ENCODE data around the gene ATE1.
A peak's percentile ranks its signal among the peaks of the same experiment; 100 is the strongest.
"Not testable (repeated sequence)": the region's sequence is repeated elsewhere in the genome, so short reads cannot be mapped to it uniquely, and the experiment has no call there.

ATE1 gene

DNA sequence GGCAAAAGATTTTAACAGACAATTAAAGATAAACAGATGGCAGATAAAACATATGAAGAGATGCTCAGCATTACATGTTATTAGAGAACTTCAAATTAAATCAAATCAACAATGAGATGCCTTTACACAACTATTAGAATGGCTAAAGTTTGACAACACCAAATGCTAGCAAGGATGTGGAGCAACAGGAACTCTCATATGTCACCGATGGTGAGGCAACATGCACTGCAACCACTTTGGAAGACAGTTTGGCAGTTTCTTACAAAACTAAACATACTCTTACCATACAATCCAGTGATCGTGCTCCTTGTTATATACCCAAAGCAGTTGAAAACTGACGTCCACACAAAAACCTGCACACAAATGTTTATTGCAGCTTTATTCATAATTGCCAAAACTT lies 13.7 kb upstream of the ATE1 start:
- H3K4me2 ChIP-seq: peak overlapping the region in 8 of 11 experiments; percentile 11 to 85 (median 65); a peak in 12 of 22 replicates
- TF ChIP-seq Cebpa-rat (IDR thresholded peaks at IDR 0.05): no peak; a peak in 1 of 22 replicates
- peak overlapping the region in 1 of 10 experiments; percentile 17; a peak in 2 of 20 replicates for H3K4me3 ChIP-seq
- no peaks in the 10 kb centered on the region for H3K27me3 ChIP-seq
- peaks cover 14 to 40% (median 31%) of the 10 kb centered on the region in 10 experiments for H3K4me1 ChIP-seq
- H4K20me1 ChIP-seq: no peaks in the 10 kb centered on the region
- peaks cover 0 to 10% (median 0%) of the 10 kb centered on the region in 11 experiments; a peak in 3 of 22 replicates for H3K36me3 ChIP-seq
- H3K27ac ChIP-seq: peak overlapping the region in 9 of 11 experiments; percentile 50 to 86 (median 79); a peak in 17 of 22 replicates
- peak overlapping the region in 2 of 11 experiments; percentile 50 to 67; a peak in 2 of 22 replicates for H3K9ac ChIP-seq
- peaks cover 0 to 33% (median 23%) of the 10 kb centered on the region in 11 experiments; a peak in 15 of 22 replicates for H3K9me3 ChIP-seq (replicated peaks in 1 of 11)

DNA sequence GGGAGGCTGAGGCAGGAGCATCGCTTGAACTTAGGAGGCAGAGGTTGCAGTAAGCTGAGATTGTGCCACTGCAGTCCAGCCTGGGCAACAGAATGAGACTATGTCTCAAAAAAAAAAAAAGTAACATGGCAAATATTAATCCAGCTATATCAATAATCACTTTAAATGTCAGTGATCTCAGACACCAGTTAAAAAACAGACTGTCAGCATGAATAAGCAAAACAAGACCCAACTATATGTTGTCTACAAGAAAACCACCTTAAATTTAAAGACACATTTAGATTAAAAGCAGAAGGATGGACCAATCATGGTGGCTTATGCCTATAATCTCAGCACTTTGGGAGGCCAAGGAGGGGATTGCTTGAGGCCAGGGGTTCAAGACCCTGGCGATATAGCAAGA lies 8.5 kb upstream of the ATE1 start:
- no peaks in the 10 kb centered on the region for H3K27me3 ChIP-seq
- no peaks in the 10 kb centered on the region for H4K20me1 ChIP-seq
- H3K4me2 ChIP-seq: 0 out of 22 replicates have a peak overlapping the region, but pooled peaks of 1 of the 11 experiments have one; percentile 43
- peaks cover 0 to 24% (median 0%) of the 10 kb centered on the region in 11 experiments; a peak in 5 of 22 replicates for H3K36me3 ChIP-seq
- H3K9me3 ChIP-seq (replicated peaks in 1 of 11): peaks cover 0 to 21% (median 15%) of the 10 kb centered on the region in 11 experiments; a peak in 15 of 22 replicates
- no peak for TF ChIP-seq Cebpa-rat (IDR thresholded peaks at IDR 0.05)
- H3K9ac ChIP-seq: no peak overlapping the region
- H3K4me3 ChIP-seq: no peak overlapping the region
- H3K27ac ChIP-seq: peak overlapping the region in 1 of 11 experiments; percentile 7; a peak in 1 of 22 replicates
- H3K4me1 ChIP-seq: peaks cover 5 to 20% (median 13%) of the 10 kb centered on the region in 10 experiments; a peak in 17 of 20 replicates

DNA sequence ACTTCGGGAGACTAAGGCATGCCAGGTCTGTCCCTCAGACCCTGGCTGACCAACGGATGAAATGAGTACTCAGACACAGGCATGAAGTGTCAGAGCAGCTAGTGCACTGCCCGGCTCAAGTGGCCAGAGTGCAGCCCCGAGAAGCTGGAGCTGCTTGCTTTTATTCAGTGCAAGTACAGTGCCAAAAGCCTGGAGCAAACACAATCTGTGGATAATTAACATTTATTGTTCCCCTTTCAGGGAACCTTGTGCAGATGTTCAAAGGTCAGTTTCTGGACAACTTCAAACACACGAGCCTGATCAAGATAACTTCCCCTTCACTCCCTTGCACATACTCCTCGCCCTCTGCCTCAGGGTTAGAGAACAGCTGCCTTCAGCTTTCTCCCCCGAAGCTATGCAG lies 7.9 kb upstream of the ATE1 start:
- H3K4me2 ChIP-seq: peak overlapping the region in 5 of 11 experiments; percentile 21 to 57 (median 25); a peak in 9 of 22 replicates
- no peaks in the 10 kb centered on the region for H3K27me3 ChIP-seq
- peaks cover 0 to 18% (median 0%) of the 10 kb centered on the region in 11 experiments; a peak in 4 of 22 replicates for H3K36me3 ChIP-seq
- no peak for TF ChIP-seq Cebpa-rat (IDR thresholded peaks at IDR 0.05)
- no peaks in the 10 kb centered on the region for H4K20me1 ChIP-seq
- peaks cover 7 to 25% (median 14%) of the 10 kb centered on the region in 10 experiments; a peak in 16 of 20 replicates for H3K4me1 ChIP-seq
- H3K9me3 ChIP-seq (replicated peaks in 1 of 11): peaks cover 0 to 15% (median 9%) of the 10 kb centered on the region in 11 experiments; a peak in 14 of 22 replicates
- peak overlapping the region in 2 of 11 experiments; percentile 2 to 7; a peak in 2 of 22 replicates for H3K27ac ChIP-seq
- H3K4me3 ChIP-seq: no peak overlapping the region
- H3K9ac ChIP-seq: no peak overlapping the region

DNA sequence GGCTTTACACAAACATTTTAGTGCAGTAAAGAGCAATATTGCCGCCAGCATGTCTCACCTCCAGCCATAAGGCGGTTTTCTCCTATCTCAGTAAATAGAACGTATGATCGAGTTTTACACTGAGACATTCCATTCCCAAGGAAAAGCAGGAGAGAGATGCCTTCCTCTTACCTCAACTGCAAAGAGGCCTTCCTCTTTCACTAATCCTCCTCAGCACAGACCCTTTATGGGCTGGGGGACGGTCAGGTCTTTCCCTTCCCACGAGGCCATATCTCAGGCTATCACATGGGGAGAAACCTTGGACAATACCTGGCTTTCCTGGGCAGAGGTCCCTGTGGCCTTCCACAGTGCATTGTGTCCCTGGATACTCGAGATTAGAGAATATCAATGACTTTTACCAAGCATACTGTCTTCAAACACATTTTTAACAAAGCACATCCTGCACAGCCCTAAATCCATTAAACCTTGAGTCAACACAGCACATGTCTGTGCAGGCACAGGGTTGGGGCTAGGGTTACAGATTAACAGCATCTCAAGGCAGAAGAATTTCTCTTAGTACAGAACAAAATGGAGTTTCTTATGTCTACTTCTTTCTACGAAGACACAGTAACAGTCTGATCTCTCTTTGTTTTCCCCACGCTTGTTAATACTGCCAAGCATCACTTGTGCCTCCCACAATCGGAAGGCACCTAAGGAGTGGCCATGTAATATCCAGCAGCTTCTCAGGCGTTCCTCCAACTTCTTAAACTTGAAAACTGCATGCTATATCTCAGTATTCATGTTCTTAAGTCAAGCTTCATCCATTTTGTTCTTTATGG lies 2.6 kb upstream of the ATE1 start:
- Histone ChIP-seq H3K4me2 (peak overlapping the region in 9 of 11 experiments; percentile 80 to 91 (median 87); a peak in 17 of 22 replicates), H3K36me3 (peaks cover 0 to 13% (median 0%) of the 10 kb centered on the region in 11 experiments; a peak in 4 of 22 replicates), H3K4me1 (peaks cover 28 to 46% (median 36%) of the 10 kb centered on the region in 10 experiments), H3K27ac (peak overlapping the region in 2 of 11 experiments; percentile 10 to 16; a peak in 2 of 22 replicates)
- not testable (repeated sequence) for H3K9me3 ChIP-seq (replicated peaks in 1 of 11); H3K4me3 ChIP-seq; H3K27me3 ChIP-seq; H4K20me1 ChIP-seq; H3K9ac ChIP-seq

DNA sequence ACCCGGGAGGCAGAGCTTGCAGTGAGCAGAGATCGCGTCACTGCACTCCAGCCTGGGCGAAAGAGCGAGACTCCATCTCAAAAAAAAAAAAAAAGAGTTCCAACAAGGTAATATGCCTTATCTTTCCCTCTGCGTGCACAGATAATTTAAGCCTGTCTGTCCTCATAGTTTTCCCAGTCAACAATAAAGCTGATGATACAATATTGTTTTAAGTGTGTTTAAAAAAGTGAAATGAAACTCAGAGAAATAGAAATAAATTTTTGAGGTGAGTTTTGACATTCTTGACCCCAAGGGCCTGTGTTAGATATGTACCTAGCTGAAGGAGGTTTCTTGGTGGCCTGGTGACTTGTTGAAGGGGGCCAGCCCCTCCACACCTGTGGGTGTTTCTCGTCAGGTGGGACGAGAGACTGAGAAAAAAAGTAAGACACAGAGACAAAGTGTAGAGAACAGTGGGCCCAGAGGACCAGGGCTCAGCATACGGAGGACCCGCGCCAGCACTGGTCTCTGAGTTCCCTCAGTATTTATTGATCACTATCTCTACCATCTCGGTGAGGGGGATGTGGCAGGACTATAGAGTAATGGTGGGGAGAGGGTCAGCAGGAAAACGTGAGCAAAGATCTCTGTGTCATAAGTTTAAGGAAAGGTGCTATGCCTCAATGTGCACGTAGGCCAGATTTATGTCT lies 1.9 kb upstream of the ATE1 start:
- H4K20me1 ChIP-seq: peaks cover 0 to 13% (median 0%) of the 10 kb centered on the region in 11 experiments; a peak in 2 of 22 replicates
- H3K4me1 ChIP-seq: peaks cover 28 to 46% (median 35%) of the 10 kb centered on the region in 10 experiments
- peak overlapping the region in 3 of 11 experiments; percentile 24 to 99 (median 96); a peak in 4 of 22 replicates for H3K9ac ChIP-seq
- H3K27ac ChIP-seq: peak overlapping the region in 4 of 11 experiments; percentile 7 to 98 (median 27); a peak in 3 of 22 replicates
- H3K36me3 ChIP-seq: peaks cover 0 to 13% (median 0%) of the 10 kb centered on the region in 11 experiments; a peak in 4 of 22 replicates
- not testable (repeated sequence) for H3K9me3 ChIP-seq (replicated peaks in 1 of 11); H3K27me3 ChIP-seq
- peak overlapping the region in 1 of 10 experiments; percentile 95; a peak in 1 of 20 replicates for H3K4me3 ChIP-seq
- H3K4me2 ChIP-seq: peak overlapping the region; percentile 80 to 91 (median 87); a peak in 20 of 22 replicates

DNA sequence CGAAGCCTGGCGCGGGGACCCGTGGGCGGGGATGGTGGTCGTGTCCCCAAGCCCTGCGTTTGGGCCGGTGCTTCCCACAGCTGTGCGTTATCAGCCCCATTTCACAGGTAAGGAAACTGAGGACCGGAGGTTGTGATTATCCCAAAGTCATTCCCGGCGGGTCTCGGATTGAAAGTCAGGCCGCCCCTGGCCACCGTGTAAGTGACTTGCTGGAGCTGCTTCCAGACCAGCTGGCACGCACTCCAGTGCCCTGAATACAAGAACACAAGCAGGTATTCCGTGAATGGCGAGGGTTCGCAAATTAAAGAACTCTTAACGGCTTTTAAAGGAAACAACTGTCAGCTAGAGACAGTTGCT lies 675 bp upstream of the ATE1 start:
- Histone ChIP-seq H3K36me3 (peaks cover 0 to 20% (median 6%) of the 10 kb centered on the region in 11 experiments; a peak in 12 of 22 replicates), H3K9me3 (replicated peaks in 1 of 11) (no peaks in the 10 kb centered on the region), H3K27ac (peak overlapping the region; percentile 95 to 99 (median 98)), H3K27me3 (no peaks in the 10 kb centered on the region), H3K4me3 (peak overlapping the region; percentile 82 to 99 (median 91)), H3K4me1 (peaks cover 28 to 46% (median 35%) of the 10 kb centered on the region in 10 experiments), H4K20me1 (peaks cover 0 to 13% (median 0%) of the 10 kb centered on the region in 11 experiments; a peak in 2 of 22 replicates), H3K9ac (peak overlapping the region; percentile 92 to 99 (median 98)), H3K4me2 (peak overlapping the region; percentile 80 to 91 (median 87))
- no peak for TF ChIP-seq Cebpa-rat (IDR thresholded peaks at IDR 0.05)

DNA sequence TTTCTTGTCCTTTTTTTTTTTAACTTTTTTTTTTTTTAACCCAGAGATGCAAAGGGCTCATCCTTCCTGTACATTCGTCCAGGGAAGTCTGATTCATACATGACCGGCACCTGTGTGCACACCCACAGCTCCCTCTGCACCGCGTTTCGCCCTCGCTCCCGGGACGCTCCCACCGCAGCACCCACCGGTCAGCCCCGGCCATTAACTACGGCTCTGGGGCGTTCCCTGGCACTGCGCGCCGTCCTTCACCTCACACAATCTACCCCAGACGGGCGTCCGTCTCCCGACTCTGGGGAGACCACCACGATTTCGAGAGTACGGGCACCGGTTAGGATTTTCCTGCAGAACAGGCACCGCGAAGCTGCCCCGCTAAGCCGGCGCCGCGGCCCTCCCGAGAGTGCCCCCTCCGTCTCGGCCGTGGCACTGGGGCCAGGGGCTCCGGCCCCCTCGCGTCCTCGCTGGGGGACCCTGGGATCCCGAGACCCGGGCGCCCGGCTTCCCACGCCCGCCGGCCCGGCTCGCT lies 452 bp downstream of the ATE1 start:
- TF ChIP-seq Cebpa-rat (IDR thresholded peaks at IDR 0.05): no peak
- peak overlapping the region; percentile 75 to 91 (median 85) for H3K4me2 ChIP-seq
- H3K9ac ChIP-seq: peak overlapping the region; percentile 92 to 99 (median 98)
- no peaks in the 10 kb centered on the region for H3K27me3 ChIP-seq
- peaks cover 0 to 24% (median 6%) of the 10 kb centered on the region in 11 experiments; a peak in 6 of 22 replicates for H4K20me1 ChIP-seq
- H3K27ac ChIP-seq: peak overlapping the region; percentile 95 to 99 (median 98)
- H3K4me1 ChIP-seq: peaks cover 28 to 46% (median 35%) of the 10 kb centered on the region in 10 experiments
- peaks cover 10 to 25% (median 15%) of the 10 kb centered on the region in 11 experiments; a peak in 19 of 22 replicates for H3K36me3 ChIP-seq
- peak overlapping the region; percentile 82 to 99 (median 91) for H3K4me3 ChIP-seq
- no peaks in the 10 kb centered on the region for H3K9me3 ChIP-seq (replicated peaks in 1 of 11)

DNA sequence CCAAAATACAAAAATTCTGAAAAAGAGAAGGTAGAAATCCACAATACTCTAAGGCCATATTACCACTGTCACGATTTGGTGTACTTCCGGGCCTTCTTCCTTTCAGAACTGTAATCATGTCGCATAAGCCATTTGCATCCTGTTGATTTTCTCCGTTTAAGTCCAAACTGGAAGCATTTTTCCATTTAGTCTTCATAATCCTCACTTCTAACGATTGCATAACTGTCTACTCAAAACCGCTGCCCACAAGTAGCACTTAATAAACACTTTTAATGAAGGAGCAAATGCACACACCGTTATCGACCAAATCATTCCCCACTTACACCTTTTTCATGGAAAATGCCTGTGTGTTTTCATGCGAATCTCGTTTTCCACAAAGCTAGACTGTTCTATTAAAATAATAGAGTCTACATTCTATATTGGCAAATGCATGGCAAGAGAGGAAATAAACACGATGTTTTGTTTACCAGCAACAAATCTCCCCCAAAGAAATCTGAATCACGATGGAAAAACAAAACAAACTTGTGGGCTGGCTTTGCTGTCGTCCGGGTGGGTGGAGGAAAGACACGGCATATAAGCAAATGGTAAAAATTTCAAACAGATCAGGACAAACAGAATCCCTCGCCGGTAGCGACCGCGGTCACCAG lies 1.0 kb downstream of the ATE1 start:
- H3K9ac ChIP-seq: peak overlapping the region; percentile 92 to 99 (median 98)
- peak overlapping the region; percentile 75 to 91 (median 85) for H3K4me2 ChIP-seq
- no peak for TF ChIP-seq Cebpa-rat (IDR thresholded peaks at IDR 0.05)
- H3K36me3 ChIP-seq: peaks cover 11 to 27% (median 17%) of the 10 kb centered on the region in 11 experiments; a peak in 20 of 22 replicates
- peak overlapping the region; percentile 82 to 99 (median 91) for H3K4me3 ChIP-seq
- peaks cover 0 to 25% (median 6%) of the 10 kb centered on the region in 11 experiments; a peak in 7 of 22 replicates for H4K20me1 ChIP-seq
- peak overlapping the region; percentile 95 to 99 (median 98) for H3K27ac ChIP-seq
- no peaks in the 10 kb centered on the region for H3K27me3 ChIP-seq
- H3K9me3 ChIP-seq (replicated peaks in 1 of 11): no peaks in the 10 kb centered on the region
- H3K4me1 ChIP-seq: peaks cover 28 to 46% (median 35%) of the 10 kb centered on the region in 10 experiments
